IgD-negative memory B cell (primary cell): ENCODE data around the gene SCYGR6. TPM values are rescaled to one million over a fixed set of nuclear protein-coding genes. Genes with fewer than 3 reads are reported as not detected.

ENCODE experiments used
- H3K27ac Mint-ChIP-seq, 3 donors: one replicate each; pipeline ENCODE4 v1.8.0; 2020 to 2022; ENCODE audit warnings: mild to moderate bottlenecking in 3 of 3, mixed read lengths in 3 of 3, moderate library complexity in 1 of 3
- H3K27me3 Mint-ChIP-seq: one replicate; pipeline ENCODE4 v1.8.0; 2021; ENCODE audit warnings: mixed read lengths
- H3K36me3 Mint-ChIP-seq: one replicate; pipeline ENCODE4 v1.8.0; 2020; ENCODE audit warnings: mild to moderate bottlenecking, mixed read lengths
- H3K4me1 Mint-ChIP-seq, 3 donors: one replicate each; pipeline ENCODE4 v1.8.0; 2020 to 2022; ENCODE audit warnings: mixed read lengths in 3 of 3, mild to moderate bottlenecking in 1 of 3
- H3K4me3 Mint-ChIP-seq, 4 donors: one replicate each; pipeline ENCODE4 v1.8.0; 2020 to 2022; ENCODE audit warnings: mild to moderate bottlenecking in 4 of 4, mixed read lengths in 4 of 4, moderate library complexity in 3 of 4
- H3K9me3 Mint-ChIP-seq, 3 donors: one replicate each; pipeline ENCODE4 v1.8.0; 2020 to 2021; ENCODE audit warnings: mixed read lengths in 3 of 3, mild to moderate bottlenecking in 1 of 3
- polyA plus RNA-seq: library from polyadenylated mRNA; unstranded; fragments of 300-500 nt; fragmentation: Illumina TruSeq; gene quantifications from one replicate; pipeline ENCODE4 v1.2.3, GENCODE V29; 2021

Gene SCYGR6
- polyA plus RNA-seq, 1 donor from 2014 or later = not detected

GRCh38 chr2:227684258-227684657, 40.3 kb downstream of the SCYGR6 start:
- Mint-ChIP-seq H3K36me3 (no peaks in the 10 kb centered on the region), H3K4me3 (no peak overlapping the region), H3K27ac (no peak overlapping the region), H3K27me3 (no peaks in the 10 kb centered on the region), H3K9me3 (peaks cover 0 to 2% (median 2%) of the 10 kb centered on the region in 3 donors), H3K4me1 (no peaks in the 10 kb centered on the region)

GRCh38 chr2:227677928-227678327, 46.6 kb downstream of the SCYGR6 start:
- no peak overlapping the region for H3K4me3 Mint-ChIP-seq
- no peaks in the 10 kb centered on the region for H3K4me1 Mint-ChIP-seq
- H3K36me3 Mint-ChIP-seq = peaks cover 2% of the 10 kb centered on the region
- no peak overlapping the region for H3K27ac Mint-ChIP-seq
- H3K27me3 Mint-ChIP-seq = peaks cover 7% of the 10 kb centered on the region
- H3K9me3 Mint-ChIP-seq = no peaks in the 10 kb centered on the region

GRCh38 chr2:227674485-227674884, 50.1 kb downstream of the SCYGR6 start:
- Mint-ChIP-seq H3K27me3 (peaks cover 7% of the 10 kb centered on the region), H3K4me3 (no peak overlapping the region), H3K9me3 (peaks cover 0 to 2% (median 0%) of the 10 kb centered on the region in 3 donors), H3K36me3 (peaks cover 2% of the 10 kb centered on the region), H3K27ac (no peak overlapping the region), H3K4me1 (no peaks in the 10 kb centered on the region)

Other genes with a start within 250 kb of the SCYGR6 start
- not detected for gene SCYGR2, start 125.9 kb downstream of the SCYGR6 start, polyA plus RNA-seq
- not detected for gene SCYGR3, start 109.9 kb downstream of the SCYGR6 start, polyA plus RNA-seq
- gene SCYGR4, start 107.3 kb downstream of the SCYGR6 start, polyA plus RNA-seq = not detected
- gene SCYGR5, start 58.0 kb downstream of the SCYGR6 start, polyA plus RNA-seq = not detected
- gene SLC19A3, start 6.7 kb downstream of the SCYGR6 start, polyA plus RNA-seq = not detected
- gene SCYGR7, start 3.6 kb upstream of the SCYGR6 start, polyA plus RNA-seq = not detected
- not detected for gene SCYGR8, start 21.1 kb upstream of the SCYGR6 start, polyA plus RNA-seq
- gene CCL20, start 89.1 kb upstream of the SCYGR6 start, polyA plus RNA-seq = not detected
- gene DAW1, start 146.9 kb upstream of the SCYGR6 start, polyA plus RNA-seq = not detected